Measurements from ENCODE around the gene C1RL.
A peak's percentile ranks its signal among the peaks of the same experiment; 100 is the strongest.

Gene C1RL

GRCh38 chr12:7108796-7109571 lies at the start of gene C1RL:
Gene C1RL, minus strand, starts transcription at chr12:7109214. Its CDS starts 34 bp downstream, at chr12:7109180.
- peak within 1 kb of the TSS; percentile 97 for H3K27ac Mint-ChIP-seq
- TF ChIP-seq CTCF (IDR thresholded peaks at IDR 0.05), result peak; percentile 92
- peak; percentile 95 for DNase-seq
- H3K27me3 Mint-ChIP-seq (ENCODE audit: low read depth, poor library complexity), result peaks cover 5% of the 10 kb centered on the region
- H3K9me3 Mint-ChIP-seq, result peaks cover 23% of the 10 kb centered on the region
- H3K4me1 Mint-ChIP-seq, result peaks cover 20% of the 10 kb centered on the region
- H3K36me3 Mint-ChIP-seq (ENCODE audit: low read depth), result peaks cover 28% of the 10 kb centered on the region
- H3K4me3 Mint-ChIP-seq, result peak within 1 kb of the TSS; percentile 89

- DNase-seq, result no peak
- peaks cover 26% of the 10 kb centered on the region for H3K36me3 Mint-ChIP-seq (ENCODE audit: low read depth)
- no peaks in the 10 kb centered on the region for H3K9me3 Mint-ChIP-seq
- H3K27me3 Mint-ChIP-seq (ENCODE audit: low read depth, poor library complexity), result peaks cover 13% of the 10 kb centered on the region
- no peak overlapping the region for H3K27ac Mint-ChIP-seq
- H3K4me3 Mint-ChIP-seq, result no peak overlapping the region
- H3K4me1 Mint-ChIP-seq, result peaks cover 6% of the 10 kb centered on the region
- no peak for TF ChIP-seq CTCF (IDR thresholded peaks at IDR 0.05)
Observed at GRCh38 chr12:7157391-7157790, 48.4 kb upstream of the C1RL start.

- Mint-ChIP-seq H3K27me3 (ENCODE audit: low read depth, poor library complexity) (peaks cover 5% of the 10 kb centered on the region), H3K4me3 (no peak overlapping the region), H3K36me3 (ENCODE audit: low read depth) (peaks cover 26% of the 10 kb centered on the region), H3K4me1 (peaks cover 6% of the 10 kb centered on the region), H3K27ac (no peak overlapping the region), H3K9me3 (no peaks in the 10 kb centered on the region)
- no peak for TF ChIP-seq CTCF (IDR thresholded peaks at IDR 0.05)
- DNase-seq, result no peak
Observed at GRCh38 chr12:7156259-7157197, 47.5 kb upstream of the C1RL start.

GRCh38 chr12:7155471-7156034 lies 46.5 kb upstream of the C1RL start:
- no peak for DNase-seq
- no peaks in the 10 kb centered on the region for H3K9me3 Mint-ChIP-seq
- peak overlapping the region; percentile 9 for H3K27ac Mint-ChIP-seq
- no peak for TF ChIP-seq CTCF (IDR thresholded peaks at IDR 0.05)
- peaks cover 3% of the 10 kb centered on the region for H3K27me3 Mint-ChIP-seq (ENCODE audit: low read depth, poor library complexity)
- H3K4me1 Mint-ChIP-seq, result peaks cover 6% of the 10 kb centered on the region
- H3K4me3 Mint-ChIP-seq, result no peak overlapping the region
- peaks cover 31% of the 10 kb centered on the region for H3K36me3 Mint-ChIP-seq (ENCODE audit: low read depth)

- Mint-ChIP-seq H3K4me3 (no peak overlapping the region), H3K27me3 (ENCODE audit: low read depth, poor library complexity) (peaks cover 3% of the 10 kb centered on the region), H3K4me1 (peaks cover 6% of the 10 kb centered on the region), H3K27ac (peak overlapping the region; percentile 9), H3K36me3 (ENCODE audit: low read depth) (peaks cover 37% of the 10 kb centered on the region), H3K9me3 (no peaks in the 10 kb centered on the region)
- no peak for TF ChIP-seq CTCF (IDR thresholded peaks at IDR 0.05)
- DNase-seq, result no peak
Observed at GRCh38 chr12:7154901-7155470, 46.0 kb upstream of the C1RL start.
